ENCODE results near the gene VPS13D. TPM values are rescaled to one million over a fixed set of nuclear protein-coding genes. Genes with fewer than 3 reads are reported as not detected.

Gene VPS13D
- total RNA-seq (2021; ENCODE audit: unreplicated experiment) (31.6 TPM), Bru-seq, nascent RNA (percentile 73 among the genes with signal in this experiment), BruChase-seq, experiment 1, labeled RNA remaining after a 6-hour chase (percentile 75 among the genes with signal in this experiment), BruChase-seq, experiment 2, labeled RNA remaining after a 2-hour chase (percentile 69 among the genes with signal in this experiment)
- polyA plus RNA-seq (2012): 15.1 and 15.3 TPM in 2 replicates
- long read RNA-seq, partial matches to known transcripts: 11 of 17 reads
- long read RNA-seq, other reads (novel, unspliced or antisense): 6 of 17 reads

- no TSS peak for BruUV-seq (replicated peaks)
- H3K9me3 ChIP-seq (ENCODE audit: control insufficient read depth in 1 of 2, insufficient read depth in 1 of 2, low read depth in 1 of 2, low read length in 2 of 2): no peaks in the 10 kb centered on the region
- ATAC-seq (peak; percentile 86), DNase-seq (ENCODE audit: low read depth, low spot score) (peak; percentile 53)
- peak; percentile 47; the same call in 1 of the 2 replicates for TF ChIP-seq SP1 (IDR thresholded peaks at IDR 0.05; ENCODE audit: low read depth)
- no peak for TF ChIP-seq EZH2phosphoT487 (IDR thresholded peaks at IDR 0.05; ENCODE audit: borderline replicate concordance)
- TF ChIP-seq POLR2AphosphoS5 (IDR thresholded peaks at IDR 0.05; ENCODE audit: low read depth, low read length): peak; percentile 76
- peak; percentile 64 to 95 (median 86); a peak in 5 of 6 replicates for TF ChIP-seq CTCF (IDR thresholded peaks at IDR 0.05 in 2 of 3, conservative IDR thresholded peaks at IDR 0.05 in 1 of 3; ENCODE audit: borderline replicate concordance in 1 of 3, insufficient read depth in 1 of 3, low read depth in 2 of 3, low read length in 2 of 3)
- TF ChIP-seq SIN3A (IDR thresholded peaks at IDR 0.05; ENCODE audit: low read depth): peak; percentile 41; the same call in 1 of the 2 replicates
- TF ChIP-seq SRF (IDR thresholded peaks at IDR 0.05; ENCODE audit: low read depth): peak; percentile 98
- TF ChIP-seq ZBTB33 (IDR thresholded peaks at IDR 0.05; ENCODE audit: extremely low read depth, insufficient replicate concordance, low read length): no peak
- TF ChIP-seq FOSL1 (IDR thresholded peaks at IDR 0.05; ENCODE audit: low read depth): no peak
- peak; percentile 94 for TF ChIP-seq YY1 (IDR thresholded peaks at IDR 0.05; ENCODE audit: extremely low read depth, insufficient replicate concordance, low read depth, low read length)
- peak; percentile 85; the same call in 1 of the 2 replicates for TF ChIP-seq CBX3 (IDR thresholded peaks at IDR 0.05; ENCODE audit: low read depth)
- peak; percentile 41 for TF ChIP-seq TCF7L2 (IDR thresholded peaks at IDR 0.05; ENCODE audit: borderline replicate concordance, extremely low read depth, insufficient read depth, insufficient read length)
- TF ChIP-seq ZFX (IDR thresholded peaks at IDR 0.05): peak; percentile 83
- POLR2A ChIA-PET: interaction anchor here (1.2 kb wide), 1 partner anchor 15 kb away, joined by 3 read pairs; no protein-coding TSS in a partner anchor
- H3K9me2 ChIP-seq (ENCODE audit: insufficient read depth): no peaks in the 10 kb centered on the region
- H3K27ac ChIP-seq (ENCODE audit: low read depth, low read length): peak within 1 kb of the TSS; percentile 63
- H3K36me3 ChIP-seq (ENCODE audit: control insufficient read depth in 1 of 2, insufficient read depth in 2 of 2, low read length in 2 of 2): no peaks in the 10 kb centered on the region
- H3K4me1 ChIP-seq (ENCODE audit: control insufficient read depth in 1 of 2, insufficient read depth in 2 of 2, low read length in 2 of 2): peaks cover 16 to 24% of the 10 kb centered on the region in 2 experiments
- peak within 1 kb of the TSS; percentile 91 for H2AFZ ChIP-seq (ENCODE audit: low read depth, low read length, poor library complexity, severe bottlenecking)
- H4K20me1 ChIP-seq (ENCODE audit: insufficient read depth): no peaks in the 10 kb centered on the region
- peak within 1 kb of the TSS; percentile 90 for H3K4me2 ChIP-seq (ENCODE audit: low read length)
- H3K27me3 ChIP-seq (ENCODE audit: insufficient read depth, low read length): no peaks in the 10 kb centered on the region
- intact Hi-C loops (cut with micrococcal nuclease): no loop called here
- H3K9ac ChIP-seq (ENCODE audit: low read length): peak within 1 kb of the TSS; percentile 80
- RAD21 ChIA-PET (ENCODE audit: low non-redundant PET in 1 of 2, low total read pairs in 2 of 2, uncharacterized antibody in 2 of 2, unreplicated experiment in 2 of 2): no interaction called here
- peaks cover 39% of the 10 kb centered on the region for H3K79me2 ChIP-seq (ENCODE audit: insufficient read depth, low read length)
- H3K4me3 ChIP-seq (replicated peaks in 1 of 2; ENCODE audit: low read depth in 1 of 2, low read length in 2 of 2): peak within 1 kb of the TSS; percentile 93 to 94
- CTCF ChIA-PET: no interaction called here
These were observed at the start of gene VPS13D for GRCh38 chr1:12229835-12230548. Gene VPS13D (plus strand): TSS chr1:12230030. CDS start chr1:12234267, 4,237 bp downstream.

All from HCT116 (cell line).